OCI-LY7 (cell line): ENCODE data around the gene RELB. TPM values are rescaled to one million over a fixed set of nuclear protein-coding genes. Genes with fewer than 3 reads are reported as not detected.

Experiments used
- BruUV-seq: library from RNA; stranded (reverse); fragments of 400-500 nt; replicated peaks from 2 replicates; lab custom pipeline; 2021; lab: Mats Ljungman, UMichigan
- CTCF ChIA-PET: fragments of 300-600 bp; sonication (Branson Sonifier 250); formaldehyde crosslinking; loops from one replicate; lab custom pipeline; 2022; ENCODE audit warnings: antibody characterized with exemption; ENCODE audit not compliant: unreplicated experiment; lab: Charles Lee
- POLR2A ChIA-PET: fragments of 300-600 bp; sonication (Branson Sonifier 250); formaldehyde crosslinking; loops from one replicate; lab custom pipeline; 2022; ENCODE audit warnings: antibody characterized with exemption; lab: Charles Lee
- DNase-seq: peaks from one replicate; pipeline ENCODE4 v3.0.0-alpha.2; 2015; ENCODE audit warnings: low spot score
- H2AFZ ChIP-seq: fragments of 200-600 bp; sonication (generic), shearing (Covaris generic); 2 replicates; pipeline ENCODE4 v1.6.1; 2014; ENCODE audit warnings: mild to moderate bottlenecking, antibody characterized with exemption, low read length, moderate library complexity
- H3K27ac ChIP-seq: fragments of 200-600 bp; sonication (generic); 2 replicates; pipeline ENCODE4 v1.5.1; 2014; ENCODE audit warnings: mixed run types, low read depth, mild to moderate bottlenecking, moderate library complexity, low read length, inconsistent platforms; ENCODE audit not compliant: poor library complexity, severe bottlenecking
- H3K36me3 ChIP-seq: fragments of 200-600 bp; sonication (generic); 2 replicates; pipeline ENCODE4 v1.6.1; 2014; ENCODE audit warnings: mild to moderate bottlenecking, antibody characterized with exemption, low read length, moderate library complexity, mixed read lengths; ENCODE audit not compliant: insufficient read depth
- H3K4me1 ChIP-seq: fragments of 200-600 bp; sonication (generic); 2 replicates; pipeline ENCODE4 v1.5.1; 2014; ENCODE audit warnings: mild to moderate bottlenecking, low read length; ENCODE audit not compliant: insufficient read depth, poor library complexity, severe bottlenecking
- H3K4me2 ChIP-seq: fragments of 200-600 bp; sonication (generic); 2 replicates; pipeline ENCODE4 v1.6.1; 2014; ENCODE audit warnings: mild to moderate bottlenecking, low read length
- H3K4me3 ChIP-seq: fragments of 200-600 bp; sonication (generic); 2 replicates; pipeline ENCODE4 v1.5.1; 2014; ENCODE audit warnings: mild to moderate bottlenecking, low read depth, low read length; ENCODE audit not compliant: poor library complexity, severe bottlenecking
- H3K79me2 ChIP-seq: fragments of 200-600 bp; sonication (generic); 2 replicates; pipeline ENCODE4 v1.6.1; 2016; ENCODE audit warnings: low read depth, mild to moderate bottlenecking, low read length, moderate library complexity, mixed read lengths; ENCODE audit not compliant: insufficient read depth
- H3K9me2 ChIP-seq: fragments of 200-600 bp; sonication (generic); 2 replicates; pipeline ENCODE4 v1.6.1; 2016; ENCODE audit warnings: mild to moderate bottlenecking, low read length, mixed read lengths; ENCODE audit not compliant: insufficient read depth
- H3K9me3 ChIP-seq: fragments of 200-600 bp; sonication (generic); 2 replicates; pipeline ENCODE4 v1.6.1; 2014; ENCODE audit warnings: mild to moderate bottlenecking, mixed run types, low read length, mixed read lengths
- H4K20me1 ChIP-seq: fragments of 200-600 bp; sonication (generic); 2 replicates; pipeline ENCODE4 v1.6.1; 2014; ENCODE audit warnings: mild to moderate bottlenecking, antibody characterized with exemption, low read length, moderate library complexity, mixed read lengths; ENCODE audit not compliant: insufficient read depth
- EZH2phosphoT487 ChIP-seq: fragments of 200-600 bp; sonication (generic); IDR thresholded peaks from 2 replicates; pipeline ENCODE4 v1.6.1; 2018; ENCODE audit warnings: low read depth, borderline replicate concordance, mild to moderate bottlenecking, mixed run types, antibody characterized with exemption, low read length, moderate library complexity, mixed read lengths
- intact Hi-C: fragments of 100-400 bp; cut with micrococcal nuclease; formaldehyde crosslinking; loops from one replicate; pipeline ENCODE4 v1.10.0; 2022; ENCODE audit not compliant: unreplicated experiment
- total RNA-seq, 2 experiments: library from RNA; depleted of rRNA in 1 of 2; stranded (reverse); fragments of >200 nt in 1 of 2; shearing (Covaris generic) in 1 of 2; gene quantifications; 2 replicates each; pipeline ENCODE4 v1.2.3, GENCODE V29; 2014 to 2022
- TF ChIP-seq, protein P1 (sequence below): fragments of 200-600 bp; sonication (generic); conservative IDR thresholded peaks from 2 replicates; pipeline ENCODE4 v1.5.1; 2014; ENCODE audit warnings: mild to moderate bottlenecking, antibody characterized with exemption, low read length, moderate library complexity, mixed read lengths

RELB gene
- total RNA-seq, 2 experiments from 2014 or later = 36.9 to 51.1 TPM

DNA sequence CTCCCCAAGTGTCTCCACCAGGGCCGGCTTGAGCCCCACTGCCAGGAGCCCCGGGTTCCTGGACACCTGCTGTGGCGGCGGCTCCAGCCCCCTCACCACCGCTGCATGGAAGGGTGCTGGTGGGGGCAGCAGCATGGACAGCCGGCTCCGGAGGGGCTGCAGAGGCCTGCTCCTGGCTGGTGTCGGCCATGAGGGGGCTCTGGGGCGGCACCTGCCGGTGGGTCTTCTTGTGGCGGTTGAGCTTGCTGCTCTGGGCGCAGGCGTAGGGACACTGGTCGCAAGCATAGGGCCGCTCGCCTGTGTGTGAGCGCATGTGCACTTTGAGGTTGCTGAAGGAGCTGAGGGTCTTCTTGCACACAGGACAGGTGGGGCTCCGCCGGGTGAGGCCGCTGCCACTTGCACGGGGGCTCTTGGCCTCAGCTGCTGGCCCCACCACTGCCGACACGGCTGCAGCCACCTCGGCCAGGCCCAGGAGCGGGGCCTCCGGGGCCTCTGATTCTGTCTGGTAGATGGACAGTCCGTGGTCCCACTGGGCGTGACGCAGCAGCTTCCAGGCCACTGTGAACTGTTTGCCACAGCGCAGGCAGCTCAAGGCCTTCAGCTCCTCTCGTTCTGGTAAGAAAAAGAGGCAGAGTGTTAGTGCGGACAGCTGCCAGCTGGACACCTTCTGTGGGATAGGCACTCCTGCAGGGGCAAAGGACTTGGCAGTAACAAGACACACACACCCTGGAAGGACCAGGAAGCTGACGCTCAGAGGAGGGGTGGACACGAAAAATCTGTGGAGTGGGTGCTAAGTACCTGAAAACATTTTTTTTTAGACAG, 70.9 kb downstream of the RELB start:
- no peaks in the 10 kb centered on the region for H3K9me3 ChIP-seq
- intact Hi-C loops = no loop called here
- peak; percentile 74 for DNase-seq
- H3K36me3 ChIP-seq = peaks cover 78% of the 10 kb centered on the region
- no peak for TF ChIP-seq EZH2phosphoT487
- TF ChIP-seq, protein P1, sequence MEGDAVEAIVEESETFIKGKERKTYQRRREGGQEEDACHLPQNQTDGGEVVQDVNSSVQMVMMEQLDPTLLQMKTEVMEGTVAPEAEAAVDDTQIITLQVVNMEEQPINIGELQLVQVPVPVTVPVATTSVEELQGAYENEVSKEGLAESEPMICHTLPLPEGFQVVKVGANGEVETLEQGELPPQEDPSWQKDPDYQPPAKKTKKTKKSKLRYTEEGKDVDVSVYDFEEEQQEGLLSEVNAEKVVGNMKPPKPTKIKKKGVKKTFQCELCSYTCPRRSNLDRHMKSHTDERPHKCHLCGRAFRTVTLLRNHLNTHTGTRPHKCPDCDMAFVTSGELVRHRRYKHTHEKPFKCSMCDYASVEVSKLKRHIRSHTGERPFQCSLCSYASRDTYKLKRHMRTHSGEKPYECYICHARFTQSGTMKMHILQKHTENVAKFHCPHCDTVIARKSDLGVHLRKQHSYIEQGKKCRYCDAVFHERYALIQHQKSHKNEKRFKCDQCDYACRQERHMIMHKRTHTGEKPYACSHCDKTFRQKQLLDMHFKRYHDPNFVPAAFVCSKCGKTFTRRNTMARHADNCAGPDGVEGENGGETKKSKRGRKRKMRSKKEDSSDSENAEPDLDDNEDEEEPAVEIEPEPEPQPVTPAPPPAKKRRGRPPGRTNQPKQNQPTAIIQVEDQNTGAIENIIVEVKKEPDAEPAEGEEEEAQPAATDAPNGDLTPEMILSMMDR = peak; percentile 75
- H3K9me2 ChIP-seq = no peaks in the 10 kb centered on the region
- peak overlapping the region; percentile 88 for H3K27ac ChIP-seq
- H3K79me2 ChIP-seq = peaks cover 36% of the 10 kb centered on the region
- ChIA-PET POLR2A (no interaction called here), CTCF (no interaction called here)
- peak overlapping the region; percentile 85 for H3K4me3 ChIP-seq
- peak overlapping the region; percentile 100 for H3K4me2 ChIP-seq
- no TSS peak for BruUV-seq
- peaks cover 3% of the 10 kb centered on the region; the same call in 1 of the 2 replicates for H4K20me1 ChIP-seq
- no peak overlapping the region for H2AFZ ChIP-seq
- peaks cover 55% of the 10 kb centered on the region for H3K4me1 ChIP-seq

- peaks cover 73% of the 10 kb centered on the region for H3K4me1 ChIP-seq
- BruUV-seq = no TSS peak
- peak overlapping the region; percentile 85 for H3K4me3 ChIP-seq
- intact Hi-C loops = loop anchor here (2.0 to 5.0 kb wide), 4 partner anchors 58 to 323 kb away; no protein-coding TSS in a partner anchor
- DNase-seq = no peak
- peak overlapping the region; percentile 88 for H3K27ac ChIP-seq
- H2AFZ ChIP-seq = no peak overlapping the region
- peaks cover 54% of the 10 kb centered on the region for H3K36me3 ChIP-seq
- H3K4me2 ChIP-seq = peak overlapping the region; percentile 100
- H3K79me2 ChIP-seq = peaks cover 47% of the 10 kb centered on the region
- H4K20me1 ChIP-seq = peaks cover 3% of the 10 kb centered on the region; the same call in 1 of the 2 replicates
- H3K9me3 ChIP-seq = no peaks in the 10 kb centered on the region
- TF ChIP-seq EZH2phosphoT487 = no peak
- TF ChIP-seq, protein P1 = no peak
- ChIA-PET CTCF (no interaction called here), POLR2A (interaction anchor here (0.6 to 1.0 kb wide), 5 partner anchors 15 to 117 kb away, joined by 3 to 5 read pairs (median 5); no protein-coding TSS in a partner anchor)
- no peaks in the 10 kb centered on the region for H3K9me2 ChIP-seq
Measured at GRCh38 chr19:45074744-45075300, 73.6 kb downstream of the RELB start.
